GM23338 (cell line): Measurements from ENCODE around the gene CYSLTR2. TPM values are rescaled to one million over a fixed set of nuclear protein-coding genes. Genes with fewer than 3 reads are reported as not detected.

ENCODE experiments used
- ATAC-seq: fragments of 200-7000 bp; cut with Tn5 transposase; 3 replicates; pipeline ENCODE4 v1.9.1; 2020
- DNase-seq: peaks from one replicate; pipeline ENCODE4 v3.0.0-alpha.2; 2015; ENCODE audit warnings: low spot score
- H2AFZ ChIP-seq: fragments of 200-600 bp; sonication (generic); 2 replicates; pipeline ENCODE4 v1.8.0; 2016; ENCODE audit warnings: antibody characterized with exemption, mild to moderate bottlenecking, moderate library complexity
- H3F3A ChIP-seq: fragments of 200-600 bp; sonication (generic); replicated peaks from 2 replicates; pipeline ENCODE4 v1.8.0; 2017; ENCODE audit warnings: antibody characterized with exemption, mixed run types, low read depth
- H3K27ac ChIP-seq: fragments of 200-600 bp; sonication (generic); 2 replicates; pipeline ENCODE4 v1.6.1; 2016; ENCODE audit warnings: low read depth
- H3K27me3 ChIP-seq: fragments of 200-600 bp; sonication (generic); 2 replicates; pipeline ENCODE4 v1.8.0; 2016; ENCODE audit warnings: mild to moderate bottlenecking, mixed run types, moderate library complexity; ENCODE audit not compliant: insufficient read depth
- H3K36me3 ChIP-seq: fragments of 200-600 bp; sonication (generic); 2 replicates; pipeline ENCODE4 v1.8.0; 2016; ENCODE audit warnings: mild to moderate bottlenecking; ENCODE audit not compliant: insufficient read depth
- H3K4me1 ChIP-seq: fragments of 200-600 bp; sonication (generic); 2 replicates; pipeline ENCODE4 v1.8.0; 2016; ENCODE audit warnings: mild to moderate bottlenecking, moderate library complexity; ENCODE audit not compliant: insufficient read depth
- H3K4me2 ChIP-seq: fragments of 200-600 bp; sonication (generic); 2 replicates; pipeline ENCODE4 v1.7.1; 2017; ENCODE audit warnings: mixed run types
- H3K4me3 ChIP-seq: fragments of 200-600 bp; sonication (generic); 2 replicates; pipeline ENCODE4 v1.6.1; 2016; ENCODE audit warnings: mixed run types
- H3K79me2 ChIP-seq: fragments of 200-600 bp; sonication (generic); replicated peaks from 2 replicates; pipeline ENCODE4 v1.8.0; 2017; ENCODE audit warnings: mild to moderate bottlenecking; ENCODE audit not compliant: insufficient read depth
- H3K9me2 ChIP-seq: fragments of 200-600 bp; sonication (generic); 2 replicates; pipeline ENCODE4 v1.8.0; 2017; ENCODE audit not compliant: insufficient read depth
- H4K20me1 ChIP-seq: fragments of 200-600 bp; sonication (generic); replicated peaks from 2 replicates; pipeline ENCODE4 v1.8.0; 2017; ENCODE audit warnings: mild to moderate bottlenecking; ENCODE audit not compliant: insufficient read depth
- H3K27ac Mint-ChIP-seq: 2 replicates; pipeline ENCODE4 v1.8.0; 2020; ENCODE audit warnings: inconsistent platforms, mild to moderate bottlenecking, moderate library complexity, mixed read lengths
- H3K27me3 Mint-ChIP-seq: 3 replicates; pipeline ENCODE4 v1.8.0; 2022; ENCODE audit warnings: low read depth, mild to moderate bottlenecking, moderate library complexity, mixed read lengths, inconsistent platforms; ENCODE audit not compliant: insufficient read depth, poor library complexity
- H3K36me3 Mint-ChIP-seq: 3 replicates; pipeline ENCODE4 v1.8.0; 2021; ENCODE audit warnings: low read depth, mild to moderate bottlenecking, inconsistent platforms, moderate library complexity, mixed read lengths
- H3K4me1 Mint-ChIP-seq: 3 replicates; pipeline ENCODE4 v1.8.0; 2020; ENCODE audit warnings: mild to moderate bottlenecking, inconsistent platforms, mixed read lengths
- H3K4me3 Mint-ChIP-seq: 3 replicates; pipeline ENCODE4 v1.8.0; 2021; ENCODE audit warnings: moderate library complexity, mild to moderate bottlenecking, inconsistent platforms, mixed read lengths
- H3K9me3 Mint-ChIP-seq: 3 replicates; pipeline ENCODE4 v1.8.0; 2020; ENCODE audit warnings: moderate library complexity, mild to moderate bottlenecking, inconsistent platforms, mixed read lengths
- CREB1 ChIP-seq: fragments of 250-450 bp; sonication (Bioruptor Pico); IDR thresholded peaks from 2 replicates; pipeline ENCODE4 v1.5.0; 2020; ENCODE audit warnings: low read depth, mild to moderate bottlenecking, moderate library complexity
- CTCF ChIP-seq, 2 experiments: fragments of 200-600 bp in 1 of 2; sonication (generic) in 1 of 2; conservative IDR thresholded peaks; 2 replicates each; pipeline versions ENCODE4 v1.5.1 to v1.6.1; 2016 to 2017; ENCODE audit warnings: antibody characterized with exemption in 2 of 2, low read depth in 2 of 2, mild to moderate bottlenecking in 2 of 2, moderate library complexity in 1 of 2
- EZH2 ChIP-seq: fragments of 200-600 bp; sonication (generic); IDR thresholded peaks from one replicate; pipeline ENCODE4 v1.8.0; 2017; ENCODE audit warnings: antibody characterized with exemption, mild to moderate bottlenecking, low read depth; ENCODE audit not compliant: unreplicated experiment
- EZH2phosphoT487 ChIP-seq: fragments of 200-600 bp; sonication (generic); IDR thresholded peaks from one replicate; pipeline ENCODE4 v1.8.1; 2018; ENCODE audit warnings: antibody characterized with exemption; ENCODE audit not compliant: unreplicated experiment
- JUNB ChIP-seq: IDR thresholded peaks from one replicate; pipeline ENCODE4 v1.6.1; 2016; ENCODE audit warnings: antibody characterized with exemption; ENCODE audit not compliant: unreplicated experiment
- NANOG ChIP-seq: IDR thresholded peaks from 2 replicates; pipeline ENCODE4 v1.6.1; 2016; ENCODE audit warnings: antibody characterized with exemption, borderline replicate concordance
- POLR2AphosphoS5 ChIP-seq: IDR thresholded peaks from 2 replicates; pipeline ENCODE4 v1.6.1; 2016; ENCODE audit warnings: antibody characterized with exemption, low read depth
- STAT1 ChIP-seq: IDR thresholded peaks from one replicate; pipeline ENCODE4 v1.6.1; 2016; ENCODE audit warnings: antibody characterized with exemption; ENCODE audit not compliant: unreplicated experiment
- ZNF114 ChIP-seq: fragments of 250-450 bp; sonication (Bioruptor Pico); IDR thresholded peaks from 2 replicates; pipeline ENCODE4 v1.5.0; 2020; ENCODE audit warnings: mild to moderate bottlenecking, moderate library complexity
- ZNF462 ChIP-seq: fragments of 250-450 bp; sonication (Bioruptor Pico); IDR thresholded peaks from 2 replicates; pipeline ENCODE4 v1.5.0; 2020; ENCODE audit warnings: mild to moderate bottlenecking, moderate library complexity
- polyA plus RNA-seq: library from polyadenylated mRNA; unstranded; fragments of >200 nt; fragmentation: Nextera tagmentation; extraction: Ambion mirVana; gene quantifications from 2 replicates; pipeline ENCODE4 v1.2.1, GENCODE V29; 2016
- total RNA-seq: library from RNA; depleted of rRNA; stranded (reverse); fragments of >200 nt; shearing (Covaris generic); gene quantifications from 2 replicates; pipeline ENCODE4 v1.2.3, GENCODE V29; 2014

CYSLTR2 gene
- total and polyA plus RNA-seq, 2 experiments from 2014 or later, result not detected

- TF ChIP-seq EZH2phosphoT487 (no peak), POLR2AphosphoS5 (no peak), ZNF114 (no peak), ZNF462 (CRISPR knock-in tag) (no peak), CTCF (conservative IDR thresholded peaks at IDR 0.05; ENCODE audit: low read depth in 2 of 2) (no peak), EZH2 (no peak), JUNB (no peak), NANOG (no peak), STAT1 (no peak), CREB1 (no peak)
- ATAC-seq, result no peak
Observed at GRCh38 chr13:48710160-48710559, 56.4 kb downstream of the CYSLTR2 start.

More at GRCh38 chr13:48710160-48710559, 56.4 kb downstream of the CYSLTR2 start:
- peaks cover 6% of the 10 kb centered on the region for H3K27me3 Mint-ChIP-seq
- Histone ChIP-seq H3F3A (no peaks in the 10 kb centered on the region), H3K4me1 (no peaks in the 10 kb centered on the region), H2AFZ (no peak overlapping the region), H3K4me2 (no peak overlapping the region), H3K79me2 (no peaks in the 10 kb centered on the region), H4K20me1 (no peaks in the 10 kb centered on the region), H3K9me2 (peaks cover 4% of the 10 kb centered on the region; the same call in 1 of the 2 replicates), H3K4me3 (no peak overlapping the region), H3K27me3 (no peaks in the 10 kb centered on the region), H3K36me3 (no peaks in the 10 kb centered on the region; the same call in 1 of the 2 replicates), H3K27ac (no peak overlapping the region)
- no peak for DNase-seq
- peaks cover 8% of the 10 kb centered on the region; the same call in 2 of the 3 replicates for H3K4me1 Mint-ChIP-seq
- H3K9me3 Mint-ChIP-seq, result peaks cover 43% of the 10 kb centered on the region
- H3K36me3 Mint-ChIP-seq, result peaks cover 21% of the 10 kb centered on the region
- no peak overlapping the region for H3K27ac Mint-ChIP-seq
- H3K4me3 Mint-ChIP-seq, result no peak overlapping the region
